Stomach (tissue), 9 donors: ENCODE data around the gene FUT9. TPM values are rescaled to one million over a fixed set of nuclear protein-coding genes. Genes with fewer than 3 reads are reported as not detected.
"Not testable (repeated sequence)": the region's sequence is repeated elsewhere in the genome, so short reads cannot be mapped to it uniquely, and the experiment has no call there.

Experiments
- DNase-seq, 2 donors: peaks; one replicate each; pipeline versions ENCODE4 v3.0.0 to v3.0.0-alpha.2; 2013 to 2019
- H3K27ac ChIP-seq, 5 donors: fragments of 200-600 bp in 4 of 5; sonication (generic) in 4 of 5; one replicate each; pipeline ENCODE4 v1.5.1; 2013 to 2019; ENCODE audit warnings: mild to moderate bottlenecking in 1 of 5, moderate library complexity in 1 of 5
- H3K27me3 ChIP-seq, 3 donors: fragments of 200-600 bp; sonication (generic); one replicate each; pipeline ENCODE4 v1.5.1; 2017 to 2019; ENCODE audit warnings: mixed run types in 1 of 3
- H3K36me3 ChIP-seq, 4 donors: fragments of 200-600 bp; sonication (generic); 1 replicate in 3 of 4; 2 replicates in 1 of 4; pipeline ENCODE4 v1.5.1; 2016 to 2019
- H3K4me1 ChIP-seq, 4 donors: fragments of 200-600 bp; sonication (generic); one replicate each; pipeline ENCODE4 v1.5.1; 2016 to 2019
- H3K4me3 ChIP-seq, 4 donors: fragments of 200-600 bp; sonication (generic) in 3 of 4; one replicate each; pipeline ENCODE4 v1.5.1; 2016 to 2019; ENCODE audit warnings: mild to moderate bottlenecking in 1 of 4
- H3K9me3 ChIP-seq, 4 donors: fragments of 200-600 bp; sonication (generic); one replicate each; pipeline ENCODE4 v1.5.1; 2016 to 2019
- CTCF ChIP-seq, 7 experiments: fragments of 450-650 bp in 4 of 7; fragments of 200-600 bp in 3 of 7; sonication (generic) in 3 of 7; IDR thresholded peaks; one replicate each; pipeline ENCODE4 v1.5.1; 2016 to 2019; ENCODE audit warnings: antibody characterized with exemption in 7 of 7, control low read depth in 2 of 7, mild to moderate bottlenecking in 1 of 7
- EP300 ChIP-seq: sonication (generic); formaldehyde crosslinking; IDR thresholded peaks from one replicate; pipeline ENCODE4 v1.6.1; 2017; ENCODE audit warnings: antibody characterized with exemption
- POLR2A ChIP-seq, 4 donors: fragments of 450-650 bp; IDR thresholded peaks; one replicate each; pipeline ENCODE4 v1.6.1; 2016; ENCODE audit warnings: antibody characterized with exemption in 4 of 4, control low read depth in 2 of 4, mild to moderate bottlenecking in 1 of 4, moderate library complexity in 1 of 4
- POLR2AphosphoS5 ChIP-seq, 3 donors: sonication (generic); formaldehyde crosslinking; IDR thresholded peaks; one replicate each; pipeline ENCODE4 v1.6.1; 2016; ENCODE audit warnings: antibody characterized with exemption in 3 of 3
- WGBS, 5 donors: extraction: QIAGEN DNeasy Blood & Tissue Kit in 3 of 5; methylation state at CpG; one replicate each; pipeline versions ENCODE4 v1.1.5 to v1.1.7; 2013 to 2018; 5-methylcytosine and 5-hydroxymethylcytosine counted together
- intact Hi-C: fragments of 100-400 bp; cut with DNase I; formaldehyde crosslinking; loops from one replicate; pipeline ENCODE4 v1.15.1; 2023; ENCODE audit warnings: low total_unique reads
- polyA plus RNA-seq, 3 donors: library from polyadenylated mRNA; stranded (reverse); fragments of 200-250 nt; gene quantifications; one replicate each; pipeline ENCODE4 v1.2.3, GENCODE V29; 2013
- total RNA-seq, 5 donors: library from RNA; depleted of rRNA; stranded (reverse); fragments of >200 nt; gene quantifications; one replicate each; pipeline versions ENCODE4 v1.1.0 to v1.2.3, GENCODE V29; 2014 to 2016
- donor health status: healthy with polysubstance abuse.
- donor health status: Bipolar disorder and iron deficiency.
- donor health status: healthy.

The FUT9 gene
- total and polyA plus RNA-seq, 8 donors: under 0.01 to 98.0 (median 2.5) TPM

- TF ChIP-seq POLR2A (IDR thresholded peaks at IDR 0.05) (no peak), POLR2AphosphoS5 (IDR thresholded peaks at IDR 0.05) (peak in 2 of 3 donors; percentile 39 to 48)
- WGBS, 5 donors: 15 to 66% (median 48%) methylated on average over 1 of the region's 1 CpG
- Histone ChIP-seq H3K36me3 (no peaks in the 10 kb centered on the region), H3K27ac (no peak overlapping the region), H3K4me3 (no peak overlapping the region), H3K27me3 (no peaks in the 10 kb centered on the region), H3K9me3 (no peaks in the 10 kb centered on the region), H3K4me1 (peaks cover 0 to 5% (median 0%) of the 10 kb centered on the region in 4 donors)
- DNase-seq: peak; percentile 23 to 41
- intact Hi-C loops: no loop called here
Observed at GRCh38 chr6:96249755-96250154, 234.0 kb downstream of the FUT9 start.

GRCh38 chr6:96257751-96258150, 242.0 kb downstream of the FUT9 start:
- no peak overlapping the region for H3K27ac ChIP-seq
- WGBS, 5 donors: 88 to 99% (median 92%) methylated on average over 1 of the region's 1 CpG
- no peak for TF ChIP-seq POLR2A (IDR thresholded peaks at IDR 0.05)
- TF ChIP-seq CTCF (IDR thresholded peaks at IDR 0.05): no peak
- no peak for TF ChIP-seq POLR2AphosphoS5 (IDR thresholded peaks at IDR 0.05)
- no peak for TF ChIP-seq EP300

GRCh38 chr6:96260787-96261430, 245.1 kb downstream of the FUT9 start:
- H3K27me3 ChIP-seq, H3K36me3 ChIP-seq, H3K9me3 ChIP-seq, intact Hi-C loops, H3K4me3 ChIP-seq, H3K27ac ChIP-seq, DNase-seq, H3K4me1 ChIP-seq: not testable (repeated sequence)
- 92 to 97% (median 96%) methylated on average over 5 to 37 of the region's 37 CpGs for WGBS, 5 donors

More at GRCh38 chr6:96257751-96258150, 242.0 kb downstream of the FUT9 start:
- DNase-seq: no peak
- Histone ChIP-seq H3K27me3 (no peaks in the 10 kb centered on the region), H3K36me3 (no peaks in the 10 kb centered on the region), H3K9me3 (no peaks in the 10 kb centered on the region), H3K4me1 (no peaks in the 10 kb centered on the region), H3K4me3 (no peak overlapping the region)
- intact Hi-C loops: no loop called here
